ENCODE results near the gene HOPX.
"Not testable (repeated sequence)": the region's sequence is repeated elsewhere in the genome, so short reads cannot be mapped to it uniquely, and the experiment has no call there.

DNA sequence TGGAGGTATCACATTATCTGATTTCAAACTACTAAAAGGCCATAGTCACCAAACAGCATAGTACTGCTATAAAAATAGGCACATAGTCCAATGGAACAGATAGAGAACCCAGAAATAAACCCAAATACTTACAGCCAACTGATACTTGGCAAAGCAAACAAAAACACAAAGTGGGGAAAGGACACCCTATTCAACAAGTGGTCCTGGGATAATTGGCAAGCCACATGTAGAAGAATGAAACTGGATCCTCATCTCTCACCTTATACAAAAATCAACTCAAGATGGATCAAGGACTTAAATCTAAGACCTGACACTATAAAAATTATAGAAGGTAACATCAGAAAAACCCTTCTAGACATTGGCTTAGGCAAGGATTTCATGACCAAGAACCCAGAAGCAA, 70.9 kb downstream of the HOPX start:
- TF ChIP-seq CTCF, POLR2A (IDR thresholded peaks at IDR 0.05): not testable (repeated sequence)
